GM23248 (cell line): ENCODE data around the gene TIPARP. TPM values are rescaled to one million over a fixed set of nuclear protein-coding genes. Genes with fewer than 3 reads are reported as not detected.

Experiments used
- DNase-seq: peaks from one replicate; pipeline ENCODE4 v3.0.0-alpha.2; 2015
- H2AFZ ChIP-seq: fragments of 200-600 bp; sonication (generic); 2 replicates; pipeline ENCODE4 v1.6.1; 2016; ENCODE audit warnings: antibody characterized with exemption
- H3F3A ChIP-seq: fragments of 200-600 bp; sonication (generic); 2 replicates; pipeline ENCODE4 v1.6.1; 2016; ENCODE audit warnings: mild to moderate bottlenecking, antibody characterized with exemption, mixed run types; ENCODE audit not compliant: insufficient read depth
- H3K27ac ChIP-seq: fragments of 200-600 bp; sonication (generic); 2 replicates; pipeline ENCODE4 v1.5.1; 2016; ENCODE audit warnings: mild to moderate bottlenecking
- H3K27me3 ChIP-seq: fragments of 200-600 bp; sonication (generic); replicated peaks from 2 replicates; pipeline ENCODE4 v1.6.1; 2016; ENCODE audit warnings: mild to moderate bottlenecking; ENCODE audit not compliant: insufficient read depth
- H3K36me3 ChIP-seq: fragments of 200-600 bp; sonication (generic); 2 replicates; pipeline ENCODE4 v1.6.1; 2016; ENCODE audit warnings: low read depth, mild to moderate bottlenecking
- H3K4me1 ChIP-seq: fragments of 200-600 bp; sonication (generic); 2 replicates; pipeline ENCODE4 v1.6.1; 2016; ENCODE audit warnings: mild to moderate bottlenecking; ENCODE audit not compliant: insufficient read depth
- H3K4me2 ChIP-seq: fragments of 200-600 bp; sonication (generic); one replicate; pipeline ENCODE4 v1.6.1; 2016; ENCODE audit warnings: mild to moderate bottlenecking; ENCODE audit not compliant: unreplicated experiment
- H3K4me3 ChIP-seq: fragments of 200-600 bp; sonication (generic); 2 replicates; pipeline ENCODE4 v1.5.1; 2016; ENCODE audit warnings: mild to moderate bottlenecking
- H3K79me2 ChIP-seq: fragments of 200-600 bp; sonication (generic); 2 replicates; pipeline ENCODE4 v1.6.1; 2016; ENCODE audit warnings: mild to moderate bottlenecking; ENCODE audit not compliant: insufficient read depth
- H3K9ac ChIP-seq: fragments of 200-600 bp; sonication (generic); 2 replicates; pipeline ENCODE4 v1.6.1; 2016; ENCODE audit warnings: mild to moderate bottlenecking
- H3K9me2 ChIP-seq: fragments of 200-600 bp; sonication (generic); 2 replicates; pipeline ENCODE4 v1.6.1; 2016; ENCODE audit warnings: mixed run types, mild to moderate bottlenecking, moderate library complexity; ENCODE audit not compliant: insufficient read depth
- H3K9me3 ChIP-seq: fragments of 200-600 bp; sonication (generic); one replicate; pipeline ENCODE4 v1.6.1; 2017; ENCODE audit warnings: low read depth
- H4K20me1 ChIP-seq: fragments of 200-600 bp; sonication (generic); 2 replicates; pipeline ENCODE4 v1.6.0; 2016; ENCODE audit not compliant: insufficient read depth
- EZH2 ChIP-seq: fragments of 200-600 bp; sonication (generic); IDR thresholded peaks from 2 replicates; pipeline ENCODE4 v1.6.1; 2018; ENCODE audit warnings: antibody characterized with exemption, mild to moderate bottlenecking; ENCODE audit not compliant: insufficient read depth, poor library complexity, severe bottlenecking
- EZH2phosphoT487 ChIP-seq: fragments of 200-600 bp; sonication (generic); IDR thresholded peaks from 2 replicates; pipeline ENCODE4 v1.6.1; 2018; ENCODE audit warnings: antibody characterized with exemption, moderate library complexity, mild to moderate bottlenecking, low read depth; ENCODE audit not compliant: insufficient read depth
- WGBS, 2 experiments: methylation state at CpG; one replicate each; pipeline ENCODE4 v1.1.6; 2015 to 2017; ENCODE audit warnings: low lambda C conversion rate in 2 of 2, low coverage in 1 of 2; ENCODE audit errors: missing lambda C conversion rate in 2 of 2; 5-methylcytosine and 5-hydroxymethylcytosine counted together
- in situ Hi-C: fragments of 300-500 bp; cut with MboI; formaldehyde crosslinking; loops from 2 replicates; pipeline ENCODE4 v1.15.0; 2020
- polyA plus RNA-seq: library from polyadenylated mRNA; unstranded; fragments of >200 nt; fragmentation: Nextera tagmentation; extraction: Ambion mirVana; gene quantifications from 2 replicates; pipeline ENCODE4 v1.2.1, GENCODE V29; 2016
- total RNA-seq: library from RNA; depleted of rRNA; stranded (reverse); fragments of >200 nt; shearing (Covaris generic); gene quantifications from 2 replicates; pipeline ENCODE4 v1.2.3, GENCODE V29; 2014

Gene TIPARP
- total and polyA plus RNA-seq, 2 experiments from 2014 or later, result 35.1 to 89.5 TPM

GRCh38 chr3:156655819-156656550 is 18.4 kb upstream of the TIPARP start:
- no peak overlapping the region for H3K27ac ChIP-seq
- H2AFZ ChIP-seq, result no peak overlapping the region
- H3K9me3 ChIP-seq, result no peaks in the 10 kb centered on the region
- H4K20me1 ChIP-seq, result no peaks in the 10 kb centered on the region
- H3K9ac ChIP-seq, result no peak overlapping the region
- no peaks in the 10 kb centered on the region for H3F3A ChIP-seq
- no peaks in the 10 kb centered on the region for H3K4me1 ChIP-seq
- 77 to 84% methylated on average over 5 of the region's 5 CpGs for WGBS, 2 experiments
- no peaks in the 10 kb centered on the region for H3K36me3 ChIP-seq
- no peak for DNase-seq
- in situ Hi-C loops, result no loop called here
- H3K4me3 ChIP-seq, result no peak overlapping the region
- no peak for TF ChIP-seq EZH2phosphoT487
- TF ChIP-seq EZH2, result no peak
- no peaks in the 10 kb centered on the region for H3K79me2 ChIP-seq
- H3K4me2 ChIP-seq, result no peak overlapping the region
- no peaks in the 10 kb centered on the region for H3K9me2 ChIP-seq
- no peaks in the 10 kb centered on the region for H3K27me3 ChIP-seq

DNA sequence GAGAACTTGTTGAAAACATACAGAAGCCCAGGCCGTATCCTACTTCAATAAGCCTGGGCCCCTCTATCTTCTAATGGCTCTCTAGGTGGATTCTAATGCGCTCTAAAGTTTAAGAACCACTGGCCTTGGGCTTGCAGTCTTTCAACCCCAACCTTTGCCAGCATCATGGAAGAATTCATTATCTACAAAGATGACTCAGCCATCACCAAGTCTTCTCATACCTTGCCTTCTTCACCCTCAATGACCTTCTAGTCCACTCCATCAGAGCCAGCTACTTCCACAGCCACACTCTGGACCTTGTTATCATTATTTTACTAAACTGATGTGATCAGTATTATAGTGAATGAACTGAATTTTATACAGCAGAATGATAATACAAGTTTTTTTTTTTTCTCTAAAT is 16.9 kb upstream of the TIPARP start:
- H3K9ac ChIP-seq, result no peak overlapping the region
- DNase-seq, result no peak
- no peaks in the 10 kb centered on the region for H3K27me3 ChIP-seq
- H3K36me3 ChIP-seq, result no peaks in the 10 kb centered on the region
- no peaks in the 10 kb centered on the region for H3K9me2 ChIP-seq
- in situ Hi-C loops, result no loop called here
- no peaks in the 10 kb centered on the region for H3K9me3 ChIP-seq
- H3K4me1 ChIP-seq, result no peaks in the 10 kb centered on the region
- no peaks in the 10 kb centered on the region for H3F3A ChIP-seq
- H2AFZ ChIP-seq, result no peak overlapping the region
- no peak for TF ChIP-seq EZH2
- TF ChIP-seq EZH2phosphoT487, result no peak
- no peaks in the 10 kb centered on the region for H4K20me1 ChIP-seq
- H3K4me2 ChIP-seq, result no peak overlapping the region
- 96 to 98% methylated on average over 2 of the region's 2 CpGs for WGBS, 2 experiments
- H3K27ac ChIP-seq, result no peak overlapping the region
- no peaks in the 10 kb centered on the region for H3K79me2 ChIP-seq
- no peak overlapping the region for H3K4me3 ChIP-seq

GRCh38 chr3:156657862-156658731 is 16.3 kb upstream of the TIPARP start:
- H3K27me3 ChIP-seq, result no peaks in the 10 kb centered on the region
- H3K4me2 ChIP-seq, result no peak overlapping the region
- TF ChIP-seq EZH2phosphoT487 (no peak), EZH2 (no peak)
- H3K9me3 ChIP-seq, result no peaks in the 10 kb centered on the region
- H3K9ac ChIP-seq, result no peak overlapping the region
- no peak overlapping the region for H2AFZ ChIP-seq
- no peak overlapping the region for H3K27ac ChIP-seq
- H3F3A ChIP-seq, result no peaks in the 10 kb centered on the region
- H3K4me3 ChIP-seq, result no peak overlapping the region
- H3K79me2 ChIP-seq, result no peaks in the 10 kb centered on the region
- in situ Hi-C loops, result no loop called here
- H4K20me1 ChIP-seq, result no peaks in the 10 kb centered on the region
- no peaks in the 10 kb centered on the region for H3K36me3 ChIP-seq
- H3K4me1 ChIP-seq, result no peaks in the 10 kb centered on the region
- WGBS, 2 experiments, result 80 to 87% methylated on average over 4 of the region's 4 CpGs
- no peak for DNase-seq
- H3K9me2 ChIP-seq, result no peaks in the 10 kb centered on the region

DNA sequence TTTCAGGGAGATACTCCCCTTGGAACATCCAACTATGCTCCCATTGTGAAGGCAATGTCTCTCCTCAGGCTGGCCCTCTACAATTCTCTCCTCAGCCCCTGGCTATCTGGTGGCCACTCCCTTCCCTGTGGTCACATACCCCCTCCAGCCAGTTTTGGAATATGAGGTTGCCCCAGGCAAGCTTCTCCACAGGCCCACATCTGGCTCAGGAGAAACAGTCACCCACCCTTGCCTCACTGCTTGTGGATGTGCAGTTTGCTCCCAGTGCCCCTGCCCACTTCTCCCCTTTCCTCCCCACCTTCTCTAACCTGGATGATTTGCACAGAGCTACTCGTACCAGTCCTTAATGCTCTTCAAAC is 15.7 kb upstream of the TIPARP start:
- H3K9me2 ChIP-seq, result no peaks in the 10 kb centered on the region
- no peaks in the 10 kb centered on the region for H3K9me3 ChIP-seq
- H3K27ac ChIP-seq, result no peak overlapping the region
- DNase-seq, result no peak
- no peak overlapping the region for H3K4me2 ChIP-seq
- no peaks in the 10 kb centered on the region for H3F3A ChIP-seq
- no peaks in the 10 kb centered on the region for H3K36me3 ChIP-seq
- no peaks in the 10 kb centered on the region for H3K79me2 ChIP-seq
- no peak overlapping the region for H2AFZ ChIP-seq
- no peaks in the 10 kb centered on the region for H3K4me1 ChIP-seq
- H3K9ac ChIP-seq, result no peak overlapping the region
- in situ Hi-C loops, result no loop called here
- H3K27me3 ChIP-seq, result no peaks in the 10 kb centered on the region
- H4K20me1 ChIP-seq, result no peaks in the 10 kb centered on the region
- 56% methylated on average over 1 of the region's 1 CpG for WGBS, 2 experiments
- H3K4me3 ChIP-seq, result no peak overlapping the region
- no peak for TF ChIP-seq EZH2phosphoT487

DNA sequence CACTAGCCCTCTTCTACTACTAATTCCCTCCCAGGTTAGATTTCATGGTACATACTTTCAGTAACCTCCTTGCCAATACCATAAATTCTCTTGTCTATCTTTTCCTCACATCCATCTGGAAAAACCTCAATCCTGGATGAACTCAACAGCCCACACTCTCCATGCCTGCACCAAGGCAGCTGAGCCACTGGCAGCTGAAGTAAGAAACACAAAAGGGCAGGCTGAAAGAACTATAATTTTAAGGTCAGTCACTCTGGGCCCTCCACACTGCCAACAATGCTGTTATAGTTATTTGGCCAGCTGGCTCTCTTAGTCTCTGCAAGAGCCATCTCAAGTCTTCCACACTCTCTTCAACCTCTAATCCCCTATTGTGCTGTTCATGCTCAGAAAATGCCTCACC is 15.1 kb upstream of the TIPARP start:
- H3F3A ChIP-seq, result no peaks in the 10 kb centered on the region
- no peak overlapping the region for H3K27ac ChIP-seq
- no peak for DNase-seq
- H3K4me3 ChIP-seq, result no peak overlapping the region
- no peak overlapping the region for H2AFZ ChIP-seq
- no peaks in the 10 kb centered on the region for H4K20me1 ChIP-seq
- no peak overlapping the region for H3K4me2 ChIP-seq
- no peak overlapping the region for H3K9ac ChIP-seq
- no peaks in the 10 kb centered on the region for H3K79me2 ChIP-seq
- H3K9me2 ChIP-seq, result no peaks in the 10 kb centered on the region
- H3K36me3 ChIP-seq, result no peaks in the 10 kb centered on the region
- TF ChIP-seq EZH2phosphoT487 (no peak), EZH2 (no peak)
- no peaks in the 10 kb centered on the region for H3K9me3 ChIP-seq
- no peaks in the 10 kb centered on the region for H3K4me1 ChIP-seq
- H3K27me3 ChIP-seq, result no peaks in the 10 kb centered on the region
- in situ Hi-C loops, result no loop called here
